Adrenal gland (tissue), 12 donors: ENCODE data around the gene PTPRN2. TPM values are rescaled to one million over a fixed set of nuclear protein-coding genes. Genes with fewer than 3 reads are reported as not detected.
A peak's percentile ranks its signal among the peaks of the same experiment; 100 is the strongest.

Source experiments
- DNase-seq, 7 donors: peaks; one replicate each; pipeline ENCODE4 v3.0.0-alpha.2; 2019 to 2020
- H3K27ac ChIP-seq, 5 donors: fragments of 200-600 bp; sonication (generic) in 4 of 5; 1 replicate in 3 of 5; 2 replicates in 2 of 5; pipeline versions ENCODE4 v1.5.1 to v1.8.0; 2016 to 2020; ENCODE audit warnings: mild to moderate bottlenecking in 1 of 5
- H3K27me3 ChIP-seq: fragments of 200-600 bp; 2 replicates; pipeline ENCODE4 v1.8.0; 2021
- H3K36me3 ChIP-seq, 2 donors: fragments of 200-600 bp; replicated peaks in 1 of 2; 1 replicate in 1 of 2; 2 replicates in 1 of 2; pipeline versions ENCODE4 v1.5.1 to v1.8.0; 2018 to 2022
- H3K4me1 ChIP-seq, 2 donors: fragments of 200-600 bp; replicated peaks in 1 of 2; 1 replicate in 1 of 2; 2 replicates in 1 of 2; pipeline versions ENCODE4 v1.5.1 to v1.8.0; 2018 to 2021
- H3K4me3 ChIP-seq, 4 donors: fragments of 200-600 bp; sonication (generic) in 3 of 4; one replicate each; pipeline ENCODE4 v1.5.1; 2016 to 2018
- H3K9me3 ChIP-seq, 3 donors: fragments of 200-600 bp; sonication (generic) in 1 of 3; replicated peaks in 1 of 3; 1 replicate in 2 of 3; 2 replicates in 1 of 3; pipeline versions ENCODE4 v1.5.1 to v1.8.0; 2016 to 2021
- POLR2A ChIP-seq, 2 donors: fragments of 450-650 bp; IDR thresholded peaks; one replicate each; pipeline ENCODE4 v1.6.1; 2017; ENCODE audit warnings: antibody characterized with exemption in 2 of 2, mild to moderate bottlenecking in 2 of 2, moderate library complexity in 1 of 2
- WGBS, 4 donors: extraction: QIAGEN DNeasy Blood & Tissue Kit in 2 of 4; methylation state at CpG; one replicate each; pipeline versions ENCODE4 v1.1.5 to v1.1.7; 2013 to 2017; 5-methylcytosine and 5-hydroxymethylcytosine counted together
- intact Hi-C, 2 donors: fragments of 100-400 bp; cut with DNase I; formaldehyde crosslinking; loops; one replicate each; pipeline versions ENCODE4 v1.14.1 to v1.15.0; 2022 to 2023
- polyA plus RNA-seq, 3 donors: library from polyadenylated mRNA; stranded (reverse); fragments of 200-250 nt in 2 of 3; fragments of 350-450 nt in 1 of 3; fragmentation: Illumina TruSeq in 1 of 3; extraction: RNeasy Lipid Tissue Mini Kit (QIAGEN cat#74804) in 1 of 3; gene quantifications; one replicate each; pipeline ENCODE4 v1.2.3, GENCODE V29; 2013 to 2014
- total RNA-seq, 9 donors: library from RNA; depleted of rRNA in 4 of 9; stranded (reverse); fragments of >200 nt in 4 of 9; fragments of 120-200 nt in 1 of 9; fragmentation: NEBNext Ultra II Directional in 1 of 9; extraction: Animal tissue kit (Norgen Biotek cat#: 25700) in 1 of 9; gene quantifications; one replicate each; pipeline versions ENCODE4 v1.1.0 to v1.2.4, GENCODE V29; 2013 to 2023
- TF ChIP-seq, protein P1 (sequence below), 6 experiments: fragments of 450-650 bp in 4 of 6; fragments of 200-600 bp in 2 of 6; sonication (generic) in 1 of 6; IDR thresholded peaks; 1 replicate in 5 of 6; 2 replicates in 1 of 6; pipeline versions ENCODE4 v1.5.1 to v1.8.0; 2016 to 2021; ENCODE audit warnings: antibody characterized with exemption in 6 of 6, mild to moderate bottlenecking in 2 of 6, moderate library complexity in 1 of 6
- donor health status: healthy with polysubstance abuse.
- donor health status: Bipolar disorder and iron deficiency.
- donor health status: DM: yes; HTN: yes; CAD: no.
- donor health status: DM: no; HTN: no; CAD: no.
- donor health status: DM: no; HTN: no; CAD: no.
- donor health status: DM: yes; HTN: yes; CAD: no.

PTPRN2 gene
- total and polyA plus RNA-seq, 12 donors = 2.2 to 16.2 (median 3.4) TPM

DNA sequence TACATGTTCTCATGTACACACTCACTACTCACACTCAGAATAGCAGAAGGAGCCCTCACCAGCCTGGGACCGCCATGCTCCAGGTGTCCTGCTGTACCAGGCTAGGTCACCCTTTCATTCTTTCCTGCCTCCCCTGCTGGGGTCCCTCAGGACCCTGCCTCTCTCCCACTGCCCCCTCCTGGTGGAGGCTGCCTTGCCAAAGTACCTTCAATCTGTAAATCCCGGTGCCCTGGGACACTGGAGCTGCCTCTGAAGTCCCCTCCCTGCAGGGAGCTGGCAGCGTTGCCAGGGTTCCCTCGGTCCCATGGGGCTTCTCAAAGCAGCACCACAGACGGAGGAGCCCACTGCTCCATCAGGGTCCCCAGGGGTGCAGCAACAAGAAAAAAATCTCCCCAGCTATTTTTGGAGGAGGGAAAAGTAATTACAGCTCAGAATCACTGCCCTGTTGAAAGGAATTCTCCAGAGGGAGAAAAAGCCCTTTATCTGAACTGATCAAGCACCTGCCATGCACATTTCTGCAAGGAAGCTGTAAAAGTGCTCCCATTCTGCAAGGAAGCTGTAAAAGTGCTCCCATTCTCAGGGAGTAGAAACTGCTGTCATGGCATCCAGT, 259.9 kb downstream of the PTPRN2 start:
- DNase-seq = no peak
- WGBS, 4 donors = 56 to 74% (median 64%) methylated on average over 5 of the region's 5 CpGs

DNA sequence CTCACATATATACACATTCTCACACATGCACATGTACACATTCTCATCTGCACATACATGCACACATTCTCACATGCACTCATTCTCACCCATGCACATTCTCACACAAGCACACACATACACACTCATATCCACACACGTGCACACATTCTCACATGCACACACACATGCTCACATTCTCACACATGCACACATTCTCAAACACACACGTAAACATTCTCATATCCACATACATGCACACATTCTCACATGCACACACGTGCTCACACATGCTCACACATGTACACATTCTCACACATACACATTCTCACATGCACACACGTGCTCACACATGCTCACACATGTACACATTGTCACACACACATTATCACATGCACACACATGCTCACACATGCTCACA, 260.6 kb downstream of the PTPRN2 start:
- no peaks in the 10 kb centered on the region for H3K4me1 ChIP-seq
- no peak overlapping the region for H3K27ac ChIP-seq
- no peaks in the 10 kb centered on the region for H3K9me3 ChIP-seq
- no peak for TF ChIP-seq POLR2A (IDR thresholded peaks at IDR 0.05)
- TF ChIP-seq, protein P1, sequence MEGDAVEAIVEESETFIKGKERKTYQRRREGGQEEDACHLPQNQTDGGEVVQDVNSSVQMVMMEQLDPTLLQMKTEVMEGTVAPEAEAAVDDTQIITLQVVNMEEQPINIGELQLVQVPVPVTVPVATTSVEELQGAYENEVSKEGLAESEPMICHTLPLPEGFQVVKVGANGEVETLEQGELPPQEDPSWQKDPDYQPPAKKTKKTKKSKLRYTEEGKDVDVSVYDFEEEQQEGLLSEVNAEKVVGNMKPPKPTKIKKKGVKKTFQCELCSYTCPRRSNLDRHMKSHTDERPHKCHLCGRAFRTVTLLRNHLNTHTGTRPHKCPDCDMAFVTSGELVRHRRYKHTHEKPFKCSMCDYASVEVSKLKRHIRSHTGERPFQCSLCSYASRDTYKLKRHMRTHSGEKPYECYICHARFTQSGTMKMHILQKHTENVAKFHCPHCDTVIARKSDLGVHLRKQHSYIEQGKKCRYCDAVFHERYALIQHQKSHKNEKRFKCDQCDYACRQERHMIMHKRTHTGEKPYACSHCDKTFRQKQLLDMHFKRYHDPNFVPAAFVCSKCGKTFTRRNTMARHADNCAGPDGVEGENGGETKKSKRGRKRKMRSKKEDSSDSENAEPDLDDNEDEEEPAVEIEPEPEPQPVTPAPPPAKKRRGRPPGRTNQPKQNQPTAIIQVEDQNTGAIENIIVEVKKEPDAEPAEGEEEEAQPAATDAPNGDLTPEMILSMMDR (IDR thresholded peaks at IDR 0.05) = no peak
- H3K4me3 ChIP-seq = no peak overlapping the region
- H3K36me3 ChIP-seq = no peaks in the 10 kb centered on the region
- intact Hi-C loops = no loop called here
- 70 to 76% (median 75%) methylated on average over 4 of the region's 4 CpGs for WGBS, 4 donors
- DNase-seq = no peak
- no peaks in the 10 kb centered on the region for H3K27me3 ChIP-seq

More for the DNA sequence above, 259.9 kb downstream of the PTPRN2 start:
- Histone ChIP-seq H3K27me3 (no peaks in the 10 kb centered on the region), H3K27ac (no peak overlapping the region), H3K9me3 (no peaks in the 10 kb centered on the region), H3K36me3 (no peaks in the 10 kb centered on the region), H3K4me1 (no peaks in the 10 kb centered on the region), H3K4me3 (no peak overlapping the region)
- intact Hi-C loops = no loop called here
- no peak for TF ChIP-seq POLR2A (IDR thresholded peaks at IDR 0.05)
- TF ChIP-seq, protein P1 (IDR thresholded peaks at IDR 0.05) = no peak

DNA sequence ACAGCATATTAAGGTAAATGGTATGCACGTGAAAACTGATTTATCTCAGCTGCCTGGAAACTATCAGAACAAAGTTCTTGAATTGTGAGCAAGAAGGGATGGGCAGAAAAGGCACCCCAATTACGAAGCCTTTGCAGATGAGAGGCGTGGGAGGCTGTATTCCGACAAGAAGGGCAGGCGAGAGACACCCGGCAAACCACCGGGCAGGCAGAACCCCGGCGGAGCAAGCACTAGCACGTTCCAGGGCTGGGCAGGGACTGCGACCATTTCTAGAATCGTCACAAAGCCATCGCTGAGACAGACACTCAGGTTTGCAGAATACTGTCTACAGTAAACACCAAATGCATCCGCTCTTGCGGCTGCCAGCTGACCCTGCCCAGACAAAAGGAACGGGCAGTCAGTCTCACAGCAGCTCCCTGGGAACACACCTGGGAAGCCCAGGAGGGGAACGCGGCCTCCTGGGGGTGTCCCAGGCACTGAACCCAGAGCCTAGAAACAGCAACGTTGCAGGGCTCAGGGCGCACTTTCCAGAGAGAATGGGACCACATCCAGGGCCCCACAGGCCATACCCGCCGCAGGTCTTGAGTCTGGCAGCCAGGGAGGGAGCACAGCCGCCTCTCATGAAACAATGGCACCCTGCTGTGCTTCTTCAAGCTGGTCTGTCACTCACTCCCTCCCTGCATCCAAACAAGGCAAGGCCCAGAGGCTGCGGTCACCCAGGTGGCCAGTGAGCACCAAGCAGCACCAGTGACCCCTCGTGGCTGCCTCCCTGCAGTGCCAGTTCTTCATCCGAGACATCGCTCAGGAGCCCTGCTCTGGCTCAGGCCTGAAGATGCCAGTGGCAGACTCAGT, 261.9 kb downstream of the PTPRN2 start:
- intact Hi-C loops = no loop called here
- Histone ChIP-seq H3K27ac (no peak overlapping the region), H3K9me3 (no peaks in the 10 kb centered on the region), H3K36me3 (no peaks in the 10 kb centered on the region), H3K27me3 (no peaks in the 10 kb centered on the region), H3K4me3 (no peak overlapping the region), H3K4me1 (no peaks in the 10 kb centered on the region)
- TF ChIP-seq, protein P1 (IDR thresholded peaks at IDR 0.05) = peak in 4 of 6 experiments; percentile 22 to 43 (median 41)
- TF ChIP-seq POLR2A (IDR thresholded peaks at IDR 0.05) = no peak
- 50 to 64% (median 54%) methylated on average over 18 to 27 of the region's 27 CpGs for WGBS, 4 donors
- DNase-seq = peak in 5 of 7 donors; percentile 25 to 88 (median 39)
